SK-N-SH treated with all-trans-retinoic acid at 6 μM for 48 hours (cell line): ENCODE data around the gene MACROD1.

Experiments used
- ATAC-seq: fragments of 200-7000 bp; cut with Tn5 transposase; 3 replicates; pipeline ENCODE4 v1.9.1; 2020; ENCODE audit warnings: mild to moderate bottlenecking, moderate library complexity
- ARNTL ChIP-seq: fragments of 450-650 bp; formaldehyde crosslinking; IDR thresholded peaks from 2 replicates; pipeline ENCODE4 v1.5.0; 2020; ENCODE audit warnings: low read depth, mild to moderate bottlenecking, moderate library complexity, borderline replicate concordance
- BACH2 ChIP-seq: fragments of 250-450 bp; sonication (Bioruptor Pico); IDR thresholded peaks from 2 replicates; pipeline ENCODE4 v1.9.0; 2021; ENCODE audit warnings: mild to moderate bottlenecking, borderline replicate concordance
- CREB5 ChIP-seq: fragments of 250-450 bp; sonication (Bioruptor Pico); IDR thresholded peaks from 2 replicates; pipeline ENCODE4 v1.5.1; 2020; ENCODE audit warnings: low read depth, mild to moderate bottlenecking, moderate library complexity
- CSRNP3 ChIP-seq: fragments of 250-450 bp; sonication (Bioruptor Pico); IDR thresholded peaks from 2 replicates; pipeline ENCODE4 v1.5.1; 2021; ENCODE audit warnings: mild to moderate bottlenecking, moderate library complexity
- ESRRG ChIP-seq: fragments of 250-450 bp; sonication (Bioruptor Pico); IDR thresholded peaks from 2 replicates; pipeline ENCODE4 v1.6.1; 2021; ENCODE audit warnings: mild to moderate bottlenecking
- GLIS3 ChIP-seq: fragments of 250-450 bp; sonication (Bioruptor Pico); IDR thresholded peaks from 2 replicates; pipeline ENCODE4 v1.5.0; 2020; ENCODE audit warnings: mild to moderate bottlenecking, moderate library complexity
- ISL1 ChIP-seq: fragments of 250-450 bp; sonication (Bioruptor Pico); IDR thresholded peaks from 2 replicates; pipeline ENCODE4 v2.1.2; 2022; ENCODE audit warnings: mild to moderate bottlenecking, moderate library complexity
- OSR1 ChIP-seq: fragments of 250-450 bp; sonication (Bioruptor Pico); IDR thresholded peaks from 2 replicates; pipeline ENCODE4 v1.8.0; 2022; ENCODE audit warnings: moderate library complexity, mild to moderate bottlenecking, inconsistent platforms
- PATZ1 ChIP-seq: fragments of 250-450 bp; sonication (Bioruptor Pico); IDR thresholded peaks from 2 replicates; pipeline ENCODE4 v1.8.0; 2020; ENCODE audit warnings: mild to moderate bottlenecking, moderate library complexity, borderline replicate concordance
- PPARA ChIP-seq: fragments of 250-450 bp; sonication (Bioruptor Pico); IDR thresholded peaks from 2 replicates; pipeline ENCODE4 v1.5.0; 2020; ENCODE audit warnings: mild to moderate bottlenecking, borderline replicate concordance
- SNAI2 ChIP-seq: fragments of 250-450 bp; sonication (Bioruptor Pico); IDR thresholded peaks from 2 replicates; pipeline ENCODE4 v1.5.0; 2020; ENCODE audit warnings: mild to moderate bottlenecking, moderate library complexity
- TCF4 ChIP-seq: fragments of 250-450 bp; sonication (Bioruptor Pico); IDR thresholded peaks from 2 replicates; pipeline ENCODE4 v1.8.0; 2021; ENCODE audit warnings: mild to moderate bottlenecking, moderate library complexity, borderline replicate concordance
- TSHZ2 ChIP-seq: fragments of 250-450 bp; sonication (Bioruptor Pico); IDR thresholded peaks from 2 replicates; pipeline ENCODE4 v1.5.0; 2020; ENCODE audit warnings: mild to moderate bottlenecking, moderate library complexity
- ZC3H10 ChIP-seq: fragments of 250-450 bp; sonication (Bioruptor Pico); IDR thresholded peaks from 2 replicates; pipeline ENCODE4 v1.5.1; 2021; ENCODE audit warnings: mild to moderate bottlenecking, moderate library complexity
- ZFP30 ChIP-seq: fragments of 450-650 bp; formaldehyde crosslinking; IDR thresholded peaks from 2 replicates; pipeline ENCODE4 v1.5.0; 2022; ENCODE audit warnings: mild to moderate bottlenecking, moderate library complexity
- ZNF565 ChIP-seq: fragments of 450-650 bp; formaldehyde crosslinking; conservative IDR thresholded peaks from 2 replicates; pipeline ENCODE4 v1.5.0; 2020; ENCODE audit warnings: low read depth, mild to moderate bottlenecking, moderate library complexity
- ZNF70 ChIP-seq: fragments of 450-650 bp; formaldehyde crosslinking; IDR thresholded peaks from 2 replicates; pipeline ENCODE4 v1.5.0; 2020; ENCODE audit warnings: mild to moderate bottlenecking, moderate library complexity
- ZNF8 ChIP-seq: fragments of 450-650 bp; formaldehyde crosslinking; IDR thresholded peaks from 2 replicates; pipeline ENCODE4 v1.5.0; 2020; ENCODE audit warnings: mild to moderate bottlenecking, moderate library complexity
- TF ChIP-seq, protein P1 (sequence below): fragments of 250-450 bp; sonication (Bioruptor Pico); IDR thresholded peaks from 2 replicates; pipeline ENCODE4 v1.8.0; 2021; ENCODE audit warnings: low read depth, mild to moderate bottlenecking, moderate library complexity, borderline replicate concordance

Gene MACROD1

DNA sequence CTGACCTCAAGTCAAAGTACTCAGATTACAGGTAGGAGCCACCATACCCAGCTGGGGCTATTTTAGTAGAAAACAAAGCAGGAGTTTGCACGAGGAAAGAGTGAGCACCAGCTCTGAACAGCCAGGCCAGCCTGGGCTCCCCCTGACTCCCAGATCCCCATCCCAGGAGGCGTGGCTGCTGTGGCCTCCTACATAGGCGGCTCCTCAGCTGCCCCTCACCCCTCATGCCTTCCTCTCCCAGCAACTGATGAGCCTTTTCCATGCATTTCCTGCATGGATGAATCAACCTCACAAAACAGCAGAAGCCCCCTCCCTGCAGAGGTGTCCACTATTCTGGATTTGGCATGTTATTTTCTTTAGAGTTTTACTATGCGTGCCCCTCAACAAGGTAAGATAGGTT lies 140.7 kb downstream of the MACROD1 start (continued):
- TF ChIP-seq PPARA (CRISPR knock-in tag): no peak

DNA sequence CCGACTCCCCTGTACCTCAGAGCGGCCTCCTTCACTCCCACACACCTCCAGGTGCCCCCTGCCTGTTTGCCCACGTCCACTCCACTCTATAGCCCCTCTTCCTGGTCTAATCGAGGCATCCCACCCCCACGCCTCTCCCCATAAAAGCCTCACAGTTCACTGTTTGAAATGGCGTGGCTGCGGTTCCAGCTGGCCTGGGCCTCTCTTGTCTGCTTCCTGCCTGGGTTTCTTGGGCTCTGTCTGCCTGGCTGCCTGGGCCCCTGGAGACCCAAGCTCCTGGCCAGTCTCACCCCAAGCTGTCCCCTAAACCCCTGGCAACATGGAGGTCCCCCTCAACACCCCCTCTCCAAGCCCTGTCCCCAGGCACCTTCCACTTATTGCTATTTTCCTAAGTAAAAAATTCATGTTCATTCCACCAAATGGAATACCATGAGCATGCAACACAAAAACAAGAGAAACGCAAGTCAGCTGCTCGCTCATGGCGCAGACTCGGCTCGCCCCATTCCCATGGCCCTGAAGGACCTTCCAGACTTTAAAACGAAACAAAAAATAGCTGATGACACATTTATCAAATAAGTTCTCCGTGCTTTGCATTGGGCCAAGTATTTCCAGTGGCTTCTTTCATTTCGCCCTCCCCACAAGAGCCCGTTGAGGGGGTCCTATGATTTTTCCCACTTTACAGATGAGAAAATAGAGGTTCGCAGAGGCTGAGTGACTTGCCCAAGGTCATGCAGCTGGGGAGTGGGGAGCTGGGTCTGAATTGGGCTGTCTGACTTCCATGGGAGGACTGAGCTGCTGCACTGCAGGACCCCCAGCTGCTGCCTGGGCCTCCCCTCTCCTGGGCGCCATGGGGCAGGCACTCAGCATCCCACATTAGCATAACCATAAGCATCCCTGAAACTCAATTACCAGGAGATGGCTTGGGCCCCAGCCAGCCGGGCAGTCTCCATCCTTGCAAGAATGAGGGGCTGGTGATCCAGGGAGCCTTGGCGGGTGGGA lies 141.9 kb downstream of the MACROD1 start:
- TF ChIP-seq OSR1 (CRISPR knock-in tag) (no peak), PATZ1 (no peak), PPARA (CRISPR knock-in tag) (no peak), TSHZ2 (CRISPR knock-in tag) (no peak), CSRNP3 (CRISPR knock-in tag) (no peak), GLIS3 (CRISPR knock-in tag) (no peak), ARNTL (CRISPR knock-in tag) (no peak), ZNF8 (CRISPR knock-in tag) (no peak), TCF4 (CRISPR knock-in tag) (no peak), ZC3H10 (no peak), BACH2 (CRISPR knock-in tag) (no peak), ESRRG (CRISPR knock-in tag) (no peak), ZNF70 (CRISPR knock-in tag) (no peak), CREB5 (CRISPR knock-in tag) (no peak), ISL1 (CRISPR knock-in tag) (no peak), SNAI2 (CRISPR knock-in tag) (no peak)
- TF ChIP-seq, protein P1, sequence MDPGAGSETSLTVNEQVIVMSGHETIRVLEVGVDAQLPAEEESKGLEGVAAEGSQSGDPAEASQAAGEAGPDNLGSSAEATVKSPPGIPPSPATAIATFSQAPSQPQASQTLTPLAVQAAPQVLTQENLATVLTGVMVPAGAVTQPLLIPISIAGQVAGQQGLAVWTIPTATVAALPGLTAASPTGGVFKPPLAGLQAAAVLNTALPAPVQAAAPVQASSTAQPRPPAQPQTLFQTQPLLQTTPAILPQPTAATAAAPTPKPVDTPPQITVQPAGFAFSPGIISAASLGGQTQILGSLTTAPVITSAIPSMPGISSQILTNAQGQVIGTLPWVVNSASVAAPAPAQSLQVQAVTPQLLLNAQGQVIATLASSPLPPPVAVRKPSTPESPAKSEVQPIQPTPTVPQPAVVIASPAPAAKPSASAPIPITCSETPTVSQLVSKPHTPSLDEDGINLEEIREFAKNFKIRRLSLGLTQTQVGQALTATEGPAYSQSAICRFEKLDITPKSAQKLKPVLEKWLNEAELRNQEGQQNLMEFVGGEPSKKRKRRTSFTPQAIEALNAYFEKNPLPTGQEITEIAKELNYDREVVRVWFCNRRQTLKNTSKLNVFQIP (CRISPR knock-in tag): no peak
- ATAC-seq: no peak

- ATAC-seq: no peak
- TF ChIP-seq, protein P1 (CRISPR knock-in tag): no peak
- TF ChIP-seq TCF4 (CRISPR knock-in tag) (no peak), ZC3H10 (no peak), TSHZ2 (CRISPR knock-in tag) (no peak), ESRRG (CRISPR knock-in tag) (no peak), ZFP30 (CRISPR knock-in tag) (no peak), ZNF565 (CRISPR knock-in tag) (no peak), BACH2 (CRISPR knock-in tag) (no peak), GLIS3 (CRISPR knock-in tag) (no peak), CREB5 (CRISPR knock-in tag) (no peak)
These were observed 143.7 kb downstream of the MACROD1 start for GRCh38 chr11:64022125-64022784.
